ENCODE data around the gene DLG2. TPM values are rescaled to one million over a fixed set of nuclear protein-coding genes. Genes with fewer than 3 reads are reported as not detected.

Gene DLG2
- total RNA-seq, 4 donors from 2014 or later, result 11.0 to 34.2 (median 19.8) TPM

GRCh38 chr11:83941050-83941449, 1686.1 kb downstream of the DLG2 start:
- ATAC-seq, result no peak
- no peak overlapping the region for H3K4me3 ChIP-seq
- H3K27me3 ChIP-seq, result no peaks in the 10 kb centered on the region
- H3K36me3 ChIP-seq, result no peaks in the 10 kb centered on the region
- WGBS, 2 donors (ENCODE audit: low coverage in 1 of 2), result 78 to 85% methylated on average over 1 of the region's 1 CpG
- TF ChIP-seq POLR2AphosphoS5 (IDR thresholded peaks at IDR 0.05) (no peak), POLR2A (IDR thresholded peaks at IDR 0.05) (no peak), CTCF (IDR thresholded peaks at IDR 0.05) (no peak)
- H3K9me3 ChIP-seq, result no peaks in the 10 kb centered on the region
- no peak overlapping the region for H3K27ac ChIP-seq
- H3K4me1 ChIP-seq, result no peaks in the 10 kb centered on the region

- Histone ChIP-seq H3K36me3 (no peaks in the 10 kb centered on the region), H3K27ac (no peak overlapping the region), H3K27me3 (no peaks in the 10 kb centered on the region), H3K4me1 (no peaks in the 10 kb centered on the region), H3K9me3 (no peaks in the 10 kb centered on the region), H3K4me3 (no peak overlapping the region)
- no peak for ATAC-seq
- no peak for TF ChIP-seq EP300 (IDR thresholded peaks at IDR 0.05)
- TF ChIP-seq POLR2AphosphoS5 (IDR thresholded peaks at IDR 0.05), result no peak
- TF ChIP-seq POLR2A (IDR thresholded peaks at IDR 0.05), result no peak
- no peak for TF ChIP-seq CTCF (IDR thresholded peaks at IDR 0.05)
- 24 to 57% methylated on average over 1 of the region's 1 CpG for WGBS, 2 donors (ENCODE audit: low coverage in 1 of 2)
These were observed 1689.0 kb downstream of the DLG2 start for GRCh38 chr11:83938148-83938547.

- WGBS, 2 donors (ENCODE audit: low coverage in 1 of 2), result 74% methylated on average over 3 of the region's 3 CpGs; no CpG with 5 or more reads in 1 of the 2 donors
- no peak for ATAC-seq
These were observed 1694.1 kb downstream of the DLG2 start for GRCh38 chr11:83933008-83933407.

GRCh38 chr11:83927422-83927821, 1699.7 kb downstream of the DLG2 start:
- Histone ChIP-seq H3K27me3 (no peaks in the 10 kb centered on the region), H3K4me3 (no peak overlapping the region), H3K9me3 (no peaks in the 10 kb centered on the region), H3K4me1 (no peaks in the 10 kb centered on the region), H3K36me3 (no peaks in the 10 kb centered on the region), H3K27ac (no peak overlapping the region)
- no peak for ATAC-seq
- no peak for TF ChIP-seq POLR2A (IDR thresholded peaks at IDR 0.05)
- no peak for TF ChIP-seq CTCF (IDR thresholded peaks at IDR 0.05)
- no peak for TF ChIP-seq POLR2AphosphoS5 (IDR thresholded peaks at IDR 0.05)
- TF ChIP-seq EP300 (IDR thresholded peaks at IDR 0.05), result no peak
- 90 to 100% methylated on average over 1 of the region's 1 CpG for WGBS, 2 donors (ENCODE audit: low coverage in 1 of 2)

More at GRCh38 chr11:83933008-83933407, 1694.1 kb downstream of the DLG2 start:
- H3K27me3 ChIP-seq, result no peaks in the 10 kb centered on the region
- H3K4me3 ChIP-seq, result no peak overlapping the region
- no peaks in the 10 kb centered on the region for H3K36me3 ChIP-seq
- TF ChIP-seq POLR2AphosphoS5 (IDR thresholded peaks at IDR 0.05) (no peak), POLR2A (IDR thresholded peaks at IDR 0.05) (no peak), CTCF (IDR thresholded peaks at IDR 0.05) (no peak), EP300 (IDR thresholded peaks at IDR 0.05) (no peak)
- H3K4me1 ChIP-seq, result no peaks in the 10 kb centered on the region
- no peak overlapping the region for H3K27ac ChIP-seq
- H3K9me3 ChIP-seq, result no peaks in the 10 kb centered on the region

GRCh38 chr11:83924795-83925542, 1702.2 kb downstream of the DLG2 start:
- 86 to 88% methylated on average over 6 of the region's 6 CpGs for WGBS, 2 donors (ENCODE audit: low coverage in 1 of 2)
- Histone ChIP-seq H3K9me3 (no peaks in the 10 kb centered on the region), H3K4me3 (no peak overlapping the region), H3K4me1 (no peaks in the 10 kb centered on the region), H3K27me3 (no peaks in the 10 kb centered on the region), H3K27ac (no peak overlapping the region), H3K36me3 (no peaks in the 10 kb centered on the region)
- ATAC-seq, result no peak
- TF ChIP-seq POLR2AphosphoS5 (IDR thresholded peaks at IDR 0.05), result no peak
- TF ChIP-seq POLR2A (IDR thresholded peaks at IDR 0.05), result no peak
- no peak for TF ChIP-seq CTCF (IDR thresholded peaks at IDR 0.05)
- TF ChIP-seq EP300 (IDR thresholded peaks at IDR 0.05), result no peak
